ENCODE results near the gene DFFB. TPM values are rescaled to one million over a fixed set of nuclear protein-coding genes. Genes with fewer than 3 reads are reported as not detected.
A peak's percentile ranks its signal among the peaks of the same experiment; 100 is the strongest.
"Not testable (repeated sequence)": the region's sequence is repeated elsewhere in the genome, so short reads cannot be mapped to it uniquely, and the experiment has no call there.

Gene DFFB
- total and polyA plus RNA-seq, 2 of the 4 experiments (the other 2 are of a cell fraction): 6.5 to 7.3 TPM

- H2BK15ac ChIP-seq (ENCODE audit: low read depth, low read length): no peak overlapping the region
Measured at GRCh38 chr1:3809680-3810079, 47.6 kb upstream of the DFFB start.

GRCh38 chr1:3810149-3810761 is 47.0 kb upstream of the DFFB start:
- H3K4ac ChIP-seq (ENCODE audit: low read depth, low read length); H3K27me3 ChIP-seq (ENCODE audit: control insufficient read depth, insufficient read depth, low read length); H2BK5ac ChIP-seq (ENCODE audit: low read depth, low read length, poor library complexity, severe bottlenecking); H2AK9ac ChIP-seq (replicated peaks; ENCODE audit: low read depth, low read length, poor library complexity); H3K18ac ChIP-seq (ENCODE audit: low read depth, low read length); H4K8ac ChIP-seq (ENCODE audit: low read depth in 2 of 2, low read length in 2 of 2); BruUV-seq (replicated peaks); H4K20me1 ChIP-seq (ENCODE audit: insufficient read depth, low read length); ATAC-seq (ENCODE audit: low read depth); H3K9me1 ChIP-seq (ENCODE audit: insufficient read depth, low read length); dilution Hi-C loops (cut with HindIII; ENCODE audit: low sequenced_read_pairs, unreplicated experiment); H3K9ac ChIP-seq (ENCODE audit: low read depth, low read length); H2AK5ac ChIP-seq (ENCODE audit: low read depth, low read length); H2BK15ac ChIP-seq (ENCODE audit: low read depth, low read length); CTCF ChIA-PET; H4K91ac ChIP-seq (ENCODE audit: insufficient read depth, low read depth, low read length); H3K4me1 ChIP-seq (ENCODE audit: control insufficient read depth, insufficient read depth, low read length); H2BK20ac ChIP-seq (ENCODE audit: low read depth, low read length); H3K14ac ChIP-seq (replicated peaks; ENCODE audit: low read depth, low read length); H2BK120ac ChIP-seq (ENCODE audit: low read depth, low read length); H3K27ac ChIP-seq (ENCODE audit: insufficient read depth, low read length); H3K23ac ChIP-seq (ENCODE audit: low read depth, low read length); H3K4me2 ChIP-seq (ENCODE audit: low read depth, low read length); in situ Hi-C loops (cut with MboI; ENCODE audit: low sequenced_read_pairs); H3K36me3 ChIP-seq (ENCODE audit: control insufficient read depth, insufficient read depth, low read length); H3K9me3 ChIP-seq (ENCODE audit: control insufficient read depth, insufficient read depth, low read length); H3K79me1 ChIP-seq (ENCODE audit: low read depth in 1 of 2, low read length in 2 of 2); H3K4me3 ChIP-seq (ENCODE audit: insufficient read depth, low read depth, low read length); intact Hi-C loops (cut with micrococcal nuclease); H4K5ac ChIP-seq (ENCODE audit: low read depth, low read length); H3K56ac ChIP-seq (ENCODE audit: extremely low read depth, insufficient read depth, low read length); H2AFZ ChIP-seq (replicated peaks; ENCODE audit: low read length, poor library complexity): not testable (repeated sequence)
- WGBS, 2 experiments (ENCODE audit: extremely low coverage in 2 of 2, insufficient read length in 1 of 2): 60% methylated on average over 1 of the region's 9 CpGs; no CpG with 5 or more reads in 1 of the 2 experiments
- DNase-seq: peak; percentile 12
- POLR2A ChIA-PET (ENCODE audit: unreplicated experiment): interaction anchor here (0.5 kb wide), 1 partner anchor 11 kb away, joined by 5 read pairs; no protein-coding TSS in a partner anchor

More at GRCh38 chr1:3809680-3810079, 47.6 kb upstream of the DFFB start:
- 42% methylated on average over 2 of the region's 7 CpGs; no CpG with 5 or more reads in 1 of the 2 experiments for WGBS, 2 experiments (ENCODE audit: extremely low coverage in 2 of 2, insufficient read length in 1 of 2)
- Histone ChIP-seq H4K8ac (ENCODE audit: low read depth in 2 of 2, low read length in 2 of 2) (no peak overlapping the region), H3K4me1 (ENCODE audit: control insufficient read depth, insufficient read depth, low read length) (no peaks in the 10 kb centered on the region), H2BK20ac (ENCODE audit: low read depth, low read length) (no peak overlapping the region), H3K4me2 (ENCODE audit: low read depth, low read length) (no peak overlapping the region), H3K79me1 (ENCODE audit: low read depth in 1 of 2, low read length in 2 of 2) (no peaks in the 10 kb centered on the region), H3K14ac (replicated peaks; ENCODE audit: low read depth, low read length) (no peak overlapping the region), H2AFZ (replicated peaks; ENCODE audit: low read length, poor library complexity) (no peak overlapping the region), H3K9me3 (ENCODE audit: control insufficient read depth, insufficient read depth, low read length) (no peaks in the 10 kb centered on the region), H4K20me1 (ENCODE audit: insufficient read depth, low read length) (no peaks in the 10 kb centered on the region), H2AK5ac (ENCODE audit: low read depth, low read length) (no peak overlapping the region), H3K27ac (ENCODE audit: insufficient read depth, low read length) (no peak overlapping the region), H2AK9ac (replicated peaks; ENCODE audit: low read depth, low read length, poor library complexity) (no peak overlapping the region), H3K56ac (ENCODE audit: extremely low read depth, insufficient read depth, low read length) (no peak overlapping the region), H2BK5ac (ENCODE audit: low read depth, low read length, poor library complexity, severe bottlenecking) (no peak overlapping the region), H3K36me3 (ENCODE audit: control insufficient read depth, insufficient read depth, low read length) (peaks cover 4% of the 10 kb centered on the region; the same call in 1 of the 2 replicates), H4K91ac (ENCODE audit: insufficient read depth, low read depth, low read length) (no peak overlapping the region), H3K9ac (ENCODE audit: low read depth, low read length) (no peak overlapping the region), H3K18ac (ENCODE audit: low read depth, low read length) (no peak overlapping the region), H3K23ac (ENCODE audit: low read depth, low read length) (no peak overlapping the region), H3K4me3 (ENCODE audit: insufficient read depth, low read depth, low read length) (no peak overlapping the region), H3K27me3 (ENCODE audit: control insufficient read depth, insufficient read depth, low read length) (no peaks in the 10 kb centered on the region), H2BK120ac (ENCODE audit: low read depth, low read length) (no peak overlapping the region), H3K9me1 (ENCODE audit: insufficient read depth, low read length) (no peaks in the 10 kb centered on the region), H4K5ac (ENCODE audit: low read depth, low read length) (no peak overlapping the region), H3K4ac (ENCODE audit: low read depth, low read length) (no peak overlapping the region)
- dilution Hi-C loops (cut with HindIII; ENCODE audit: low sequenced_read_pairs, unreplicated experiment) (no loop called here), intact Hi-C loops (cut with micrococcal nuclease) (no loop called here), in situ Hi-C loops (cut with MboI; ENCODE audit: low sequenced_read_pairs) (no loop called here)
- TF ChIP-seq CEBPB (IDR thresholded peaks at IDR 0.05; ENCODE audit: low read depth, low read length): no peak
- TF ChIP-seq FOS (IDR thresholded peaks at IDR 0.05; ENCODE audit: low read depth, low read length): no peak
- TF ChIP-seq ELK1 (IDR thresholded peaks at IDR 0.05; ENCODE audit: borderline replicate concordance, low read depth, low read length): no peak
- TF ChIP-seq RFX5 (IDR thresholded peaks at IDR 0.05; ENCODE audit: low read depth, low read length): no peak
- no peak for TF ChIP-seq POLR2A (IDR thresholded peaks at IDR 0.05; ENCODE audit: low read depth, low read length)
- POLR2A ChIA-PET (ENCODE audit: unreplicated experiment): interaction anchor here (0.5 kb wide), 1 partner anchor 11 kb away, joined by 5 read pairs; no protein-coding TSS in a partner anchor
- CTCF ChIA-PET: no interaction called here
- ATAC-seq (ENCODE audit: low read depth): no peak
- DNase-seq: no peak
- BruUV-seq (replicated peaks): no TSS peak
